ENCODE data around the gene NCDN.
"Not testable (repeated sequence)": the region's sequence is repeated elsewhere in the genome, so short reads cannot be mapped to it uniquely, and the experiment has no call there.

The NCDN gene

DNA sequence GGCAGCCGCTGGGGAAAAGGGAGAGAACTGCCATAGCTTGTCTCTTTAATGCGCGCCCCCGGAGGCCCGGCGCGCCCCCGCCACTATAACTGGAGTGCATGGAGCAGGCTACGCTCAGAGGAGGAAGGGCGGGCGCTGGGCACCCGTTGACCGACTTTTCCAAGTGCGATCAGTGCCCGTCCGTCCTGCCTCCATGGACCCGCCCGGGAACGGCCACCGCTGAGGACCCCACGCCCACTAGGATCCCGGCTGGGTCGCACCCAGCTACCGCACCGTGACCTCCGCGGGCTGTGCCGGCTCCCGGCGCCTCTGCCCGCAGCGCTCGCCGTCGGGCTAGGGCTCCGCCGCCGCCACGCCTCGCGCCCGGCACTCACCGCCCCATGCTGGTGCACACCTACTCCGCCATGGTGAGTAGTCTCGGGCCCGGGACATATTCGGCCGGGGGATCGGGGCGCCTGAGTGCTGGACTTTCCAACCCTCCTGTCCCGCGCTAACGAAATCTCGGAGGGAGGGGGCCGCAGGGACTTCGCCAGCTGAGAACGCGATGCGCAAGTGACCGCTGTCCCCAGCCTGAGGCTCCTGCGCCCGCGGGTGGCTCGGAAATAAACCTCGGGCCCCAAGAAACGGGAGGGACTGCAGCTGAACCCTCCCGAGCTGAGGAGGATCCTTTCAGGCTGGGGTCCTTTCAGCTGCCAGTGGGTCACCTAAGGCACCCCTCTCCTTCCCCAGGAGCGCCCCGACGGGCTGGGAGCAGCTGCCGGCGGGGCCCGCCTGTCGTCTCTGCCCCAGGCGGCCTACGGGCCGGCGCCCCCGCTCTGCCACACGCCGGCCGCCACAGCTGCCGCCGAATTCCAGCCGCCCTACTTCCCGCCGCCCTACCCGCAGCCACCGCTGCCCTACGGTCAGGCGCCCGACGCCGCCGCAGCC, 15.9 kb downstream of the NCDN start, which contains the start of gene TFAP2E:
TFAP2E (plus strand) TSS at position 117 of the 927 bp plus-strand sequence; CDS start at position 381, 264 bp downstream.
- DNase-seq (ENCODE audit: low spot score), result no peak
- TF ChIP-seq, protein P1, sequence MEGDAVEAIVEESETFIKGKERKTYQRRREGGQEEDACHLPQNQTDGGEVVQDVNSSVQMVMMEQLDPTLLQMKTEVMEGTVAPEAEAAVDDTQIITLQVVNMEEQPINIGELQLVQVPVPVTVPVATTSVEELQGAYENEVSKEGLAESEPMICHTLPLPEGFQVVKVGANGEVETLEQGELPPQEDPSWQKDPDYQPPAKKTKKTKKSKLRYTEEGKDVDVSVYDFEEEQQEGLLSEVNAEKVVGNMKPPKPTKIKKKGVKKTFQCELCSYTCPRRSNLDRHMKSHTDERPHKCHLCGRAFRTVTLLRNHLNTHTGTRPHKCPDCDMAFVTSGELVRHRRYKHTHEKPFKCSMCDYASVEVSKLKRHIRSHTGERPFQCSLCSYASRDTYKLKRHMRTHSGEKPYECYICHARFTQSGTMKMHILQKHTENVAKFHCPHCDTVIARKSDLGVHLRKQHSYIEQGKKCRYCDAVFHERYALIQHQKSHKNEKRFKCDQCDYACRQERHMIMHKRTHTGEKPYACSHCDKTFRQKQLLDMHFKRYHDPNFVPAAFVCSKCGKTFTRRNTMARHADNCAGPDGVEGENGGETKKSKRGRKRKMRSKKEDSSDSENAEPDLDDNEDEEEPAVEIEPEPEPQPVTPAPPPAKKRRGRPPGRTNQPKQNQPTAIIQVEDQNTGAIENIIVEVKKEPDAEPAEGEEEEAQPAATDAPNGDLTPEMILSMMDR (IDR thresholded peaks at IDR 0.05; ENCODE audit: extremely low read depth, missing control alignments), result no peak

DNA sequence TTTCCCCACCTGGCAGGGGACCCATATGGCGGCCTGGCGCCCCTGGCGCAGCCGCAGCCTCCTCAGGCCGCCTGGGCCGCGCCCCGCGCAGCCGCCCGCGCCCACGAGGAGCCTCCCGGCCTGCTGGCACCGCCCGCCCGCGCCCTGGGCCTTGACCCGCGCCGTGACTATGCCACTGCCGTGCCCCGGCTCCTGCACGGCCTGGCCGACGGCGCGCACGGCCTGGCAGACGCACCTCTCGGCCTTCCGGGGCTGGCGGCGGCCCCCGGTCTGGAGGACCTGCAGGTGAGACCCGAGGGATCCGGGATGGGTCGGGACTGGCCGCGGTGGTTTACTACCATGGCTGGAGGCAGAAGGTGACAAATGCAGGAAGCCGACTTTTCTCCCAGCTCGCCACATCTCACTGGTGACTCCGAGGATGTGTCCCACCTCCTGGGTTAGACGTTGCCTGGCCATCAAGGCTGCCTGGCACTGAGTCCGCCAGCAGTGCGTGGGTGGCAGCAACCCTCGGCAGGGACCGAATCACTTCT, 16.6 kb downstream of the NCDN start:
- TF ChIP-seq, protein P1 (IDR thresholded peaks at IDR 0.05; ENCODE audit: extremely low read depth, missing control alignments), result no peak
- DNase-seq (ENCODE audit: low spot score), result no peak

DNA sequence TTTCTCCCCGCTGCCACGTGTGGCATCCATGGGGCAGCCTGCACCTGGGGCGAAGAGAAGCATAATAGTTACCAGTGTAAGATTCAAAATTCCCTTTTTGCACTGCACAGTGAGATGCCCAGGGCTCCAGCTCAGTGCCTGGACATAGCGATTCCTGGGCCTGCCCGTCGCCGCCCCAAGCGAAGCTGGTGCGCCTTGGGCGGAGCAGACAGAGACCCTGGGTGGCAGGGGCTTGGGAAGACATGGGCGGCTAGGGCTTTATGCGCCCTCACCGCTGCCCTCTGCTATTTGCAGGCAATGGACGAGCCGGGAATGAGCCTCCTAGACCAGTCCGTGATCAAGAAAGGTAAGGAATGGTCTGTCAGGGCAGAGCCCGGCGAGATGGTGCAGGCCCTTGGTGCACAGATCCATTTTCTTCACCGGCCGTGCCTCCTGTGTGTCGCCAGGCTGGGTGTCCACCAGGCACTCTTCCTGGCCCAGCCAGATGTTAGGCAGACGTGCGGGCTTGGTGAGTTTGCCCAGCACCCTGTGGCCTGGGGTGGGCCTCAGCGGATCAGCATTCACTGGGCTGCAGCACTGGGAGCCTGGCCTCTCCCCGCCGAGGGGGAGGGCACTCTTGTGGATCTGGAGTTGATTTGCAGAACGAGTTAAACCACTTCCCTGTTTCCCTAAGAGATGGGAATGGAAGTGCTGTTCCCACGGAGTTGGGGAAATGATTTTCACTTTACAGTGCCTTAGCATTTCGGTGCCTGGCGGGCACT, 17.2 kb downstream of the NCDN start:
- DNase-seq (ENCODE audit: low spot score), result no peak
- TF ChIP-seq, protein P1 (IDR thresholded peaks at IDR 0.05; ENCODE audit: extremely low read depth, missing control alignments), result no peak

DNA sequence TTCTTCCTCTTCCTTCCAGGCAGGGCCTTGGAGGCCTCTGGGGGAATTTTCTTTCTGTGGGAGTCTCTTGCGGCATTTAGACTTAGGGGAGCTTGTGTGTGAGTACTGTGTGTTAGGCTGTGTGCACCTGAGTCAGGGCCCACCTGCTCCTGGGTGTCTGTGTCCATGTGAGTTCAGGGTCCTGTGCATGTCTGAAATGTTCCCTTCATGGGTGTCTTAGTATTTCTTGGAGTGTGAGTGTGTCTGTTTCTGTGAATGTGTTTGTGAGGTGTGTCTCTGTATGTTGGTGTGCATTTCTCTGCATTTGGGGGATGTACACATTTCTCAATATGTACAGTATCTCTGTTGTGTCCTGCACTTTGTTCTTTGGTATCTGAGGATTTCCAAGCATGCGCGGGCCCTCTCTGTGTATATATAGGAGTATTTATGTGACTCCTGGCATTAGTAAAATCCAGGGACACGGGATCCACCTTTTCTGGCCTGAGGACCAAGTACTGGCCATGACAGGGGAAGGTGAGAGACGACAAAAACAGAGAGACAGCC, 17.9 kb downstream of the NCDN start:
- no peak for DNase-seq (ENCODE audit: low spot score)
- TF ChIP-seq, protein P1 (IDR thresholded peaks at IDR 0.05; ENCODE audit: extremely low read depth, missing control alignments), result no peak

DNA sequence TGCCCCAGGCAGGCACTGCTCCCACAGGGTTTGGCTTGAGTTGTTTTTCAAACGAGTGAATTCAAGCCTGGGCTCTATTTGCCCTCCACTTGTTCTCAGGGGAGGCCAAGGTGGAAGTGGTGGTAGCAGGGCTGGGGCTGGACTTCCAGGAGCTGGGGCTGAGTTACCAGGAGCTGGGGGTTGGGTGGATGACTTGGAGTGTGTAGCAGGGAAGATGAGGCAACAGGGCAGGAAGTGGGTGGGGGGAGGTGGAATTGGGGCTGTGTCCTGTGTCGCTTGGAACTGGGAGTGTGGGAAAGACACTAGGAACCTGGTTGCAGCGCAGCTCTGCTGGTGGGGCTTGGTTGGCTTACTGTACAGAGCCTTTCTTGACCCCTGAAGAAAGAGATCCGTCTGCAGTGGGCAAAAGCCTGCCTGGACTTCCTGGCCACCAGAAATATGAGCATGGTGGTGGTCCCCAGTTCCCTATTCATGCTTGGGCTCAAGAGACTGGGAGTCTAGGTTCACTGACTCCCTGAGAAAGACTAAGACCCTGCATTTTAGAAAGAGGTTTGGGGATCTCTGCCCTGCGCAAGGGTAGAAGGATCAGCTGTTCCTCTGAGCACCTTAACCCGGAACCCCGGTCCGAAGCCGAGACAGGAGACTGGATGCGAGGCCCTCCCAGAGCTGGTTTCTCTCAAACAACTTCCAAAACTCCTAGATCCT, 18.6 kb downstream of the NCDN start:
- DNase-seq (ENCODE audit: low spot score), result no peak
- TF ChIP-seq, protein P1 (IDR thresholded peaks at IDR 0.05; ENCODE audit: extremely low read depth, missing control alignments), result no peak

DNA sequence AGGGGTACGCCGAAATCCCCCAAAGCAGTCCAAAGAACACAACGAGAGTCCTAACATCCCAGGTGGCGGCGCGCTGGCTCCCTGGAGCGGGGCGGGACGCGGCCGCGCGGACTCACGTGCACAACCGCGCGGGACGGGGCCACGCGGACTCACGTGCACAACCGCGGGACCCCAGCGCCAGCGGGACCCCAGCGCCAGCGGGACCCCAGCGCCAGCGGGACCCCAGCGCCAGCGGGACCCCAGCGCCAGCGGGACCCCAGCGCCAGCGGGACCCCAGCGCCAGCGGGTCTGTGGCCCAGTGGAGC, 19.1 kb downstream of the NCDN start:
- not testable (repeated sequence) for DNase-seq (ENCODE audit: low spot score)
